GM12892 (cell line): Measurements from ENCODE around the gene TLK2.

ENCODE experiments used
- POLR2A ChIP-seq: IDR thresholded peaks from 2 replicates; pipeline ENCODE4 v1.6.1; 2011; ENCODE audit warnings: low read depth, low read length, control low read depth
- POLR2AphosphoS5 ChIP-seq: IDR thresholded peaks from 2 replicates; pipeline ENCODE4 v1.6.1; 2011; ENCODE audit warnings: low read depth, low read length, control low read depth

GRCh38 chr17:62456016-62456415, 22.6 kb upstream of the TLK2 start:
- TF ChIP-seq POLR2A: no peak
- TF ChIP-seq POLR2AphosphoS5: no peak
